GM13977 (cell line): ENCODE measurements around the gene ADGRA1.

ENCODE experiments used
- DNase-seq: peaks from one replicate; pipeline ENCODE4 v3.0.0; 2012; ENCODE audit warnings: low spot score
- in situ Hi-C: fragments of 300-500 bp; cut with MboI; formaldehyde crosslinking; loops from one replicate; pipeline ENCODE4 v1.12.0; 2022; ENCODE audit warnings: low sequenced_read_pairs, low pct_unique_long_range_greater_than_20kb, mixed read lengths, inconsistent platforms; ENCODE audit not compliant: unreplicated experiment
- TF ChIP-seq, protein P1 (sequence below): IDR thresholded peaks from 2 replicates; pipeline ENCODE4 v1.5.1; 2012; ENCODE audit warnings: mild to moderate bottlenecking, control low read depth; ENCODE audit not compliant: insufficient read depth; ENCODE audit errors: extremely low read depth, missing control alignments

Gene ADGRA1

DNA sequence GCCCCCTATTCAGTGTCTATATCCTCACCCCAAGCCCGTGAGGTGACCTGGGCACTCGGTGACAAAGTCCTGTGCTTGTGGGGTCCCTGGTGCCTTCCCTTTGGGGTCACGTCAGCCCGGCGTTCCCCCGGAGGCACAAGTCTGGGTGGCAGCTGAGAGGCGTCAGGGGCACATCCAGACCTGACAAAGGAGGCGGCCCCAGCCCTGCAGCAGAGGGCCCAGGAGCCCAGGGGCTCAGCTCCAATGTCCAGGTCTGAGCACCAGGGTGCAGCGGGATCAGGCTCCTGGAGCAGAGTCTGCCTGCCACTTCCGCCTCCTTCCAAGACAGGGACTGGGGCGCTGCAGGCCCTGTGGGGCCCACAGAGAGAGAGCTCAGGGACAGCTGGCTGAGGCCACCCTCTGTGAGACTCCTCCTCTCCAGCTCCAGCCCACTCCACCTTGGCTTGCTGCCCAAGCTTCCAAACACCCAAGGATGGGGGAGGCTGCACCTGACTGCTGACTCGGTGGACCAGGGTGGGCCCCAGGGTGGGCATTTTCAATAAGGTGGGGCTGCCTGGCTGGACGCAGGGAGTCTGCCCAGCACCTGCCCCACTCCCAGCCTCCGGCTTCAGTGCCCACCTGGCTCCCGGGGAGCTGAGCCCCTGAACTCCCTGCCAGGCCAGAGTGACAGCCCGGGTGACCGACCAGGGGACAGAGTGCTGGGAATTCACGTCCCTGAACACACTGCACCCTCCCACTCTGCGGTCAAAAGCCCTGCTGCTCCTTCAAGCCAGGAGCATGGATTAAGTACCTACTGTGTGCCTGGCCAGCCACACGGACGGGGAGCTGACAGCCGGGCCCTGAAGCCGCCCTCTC lies 71.3 kb downstream of the ADGRA1 start:
- DNase-seq = no peak
- in situ Hi-C loops = no loop called here

GRCh38 chr10:133159611-133159949 lies 71.9 kb downstream of the ADGRA1 start:
- in situ Hi-C loops = no loop called here
- DNase-seq = no peak
- TF ChIP-seq, protein P1, sequence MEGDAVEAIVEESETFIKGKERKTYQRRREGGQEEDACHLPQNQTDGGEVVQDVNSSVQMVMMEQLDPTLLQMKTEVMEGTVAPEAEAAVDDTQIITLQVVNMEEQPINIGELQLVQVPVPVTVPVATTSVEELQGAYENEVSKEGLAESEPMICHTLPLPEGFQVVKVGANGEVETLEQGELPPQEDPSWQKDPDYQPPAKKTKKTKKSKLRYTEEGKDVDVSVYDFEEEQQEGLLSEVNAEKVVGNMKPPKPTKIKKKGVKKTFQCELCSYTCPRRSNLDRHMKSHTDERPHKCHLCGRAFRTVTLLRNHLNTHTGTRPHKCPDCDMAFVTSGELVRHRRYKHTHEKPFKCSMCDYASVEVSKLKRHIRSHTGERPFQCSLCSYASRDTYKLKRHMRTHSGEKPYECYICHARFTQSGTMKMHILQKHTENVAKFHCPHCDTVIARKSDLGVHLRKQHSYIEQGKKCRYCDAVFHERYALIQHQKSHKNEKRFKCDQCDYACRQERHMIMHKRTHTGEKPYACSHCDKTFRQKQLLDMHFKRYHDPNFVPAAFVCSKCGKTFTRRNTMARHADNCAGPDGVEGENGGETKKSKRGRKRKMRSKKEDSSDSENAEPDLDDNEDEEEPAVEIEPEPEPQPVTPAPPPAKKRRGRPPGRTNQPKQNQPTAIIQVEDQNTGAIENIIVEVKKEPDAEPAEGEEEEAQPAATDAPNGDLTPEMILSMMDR = no peak

More for the DNA sequence above, 71.3 kb downstream of the ADGRA1 start:
- TF ChIP-seq, protein P1 = no peak

DNA sequence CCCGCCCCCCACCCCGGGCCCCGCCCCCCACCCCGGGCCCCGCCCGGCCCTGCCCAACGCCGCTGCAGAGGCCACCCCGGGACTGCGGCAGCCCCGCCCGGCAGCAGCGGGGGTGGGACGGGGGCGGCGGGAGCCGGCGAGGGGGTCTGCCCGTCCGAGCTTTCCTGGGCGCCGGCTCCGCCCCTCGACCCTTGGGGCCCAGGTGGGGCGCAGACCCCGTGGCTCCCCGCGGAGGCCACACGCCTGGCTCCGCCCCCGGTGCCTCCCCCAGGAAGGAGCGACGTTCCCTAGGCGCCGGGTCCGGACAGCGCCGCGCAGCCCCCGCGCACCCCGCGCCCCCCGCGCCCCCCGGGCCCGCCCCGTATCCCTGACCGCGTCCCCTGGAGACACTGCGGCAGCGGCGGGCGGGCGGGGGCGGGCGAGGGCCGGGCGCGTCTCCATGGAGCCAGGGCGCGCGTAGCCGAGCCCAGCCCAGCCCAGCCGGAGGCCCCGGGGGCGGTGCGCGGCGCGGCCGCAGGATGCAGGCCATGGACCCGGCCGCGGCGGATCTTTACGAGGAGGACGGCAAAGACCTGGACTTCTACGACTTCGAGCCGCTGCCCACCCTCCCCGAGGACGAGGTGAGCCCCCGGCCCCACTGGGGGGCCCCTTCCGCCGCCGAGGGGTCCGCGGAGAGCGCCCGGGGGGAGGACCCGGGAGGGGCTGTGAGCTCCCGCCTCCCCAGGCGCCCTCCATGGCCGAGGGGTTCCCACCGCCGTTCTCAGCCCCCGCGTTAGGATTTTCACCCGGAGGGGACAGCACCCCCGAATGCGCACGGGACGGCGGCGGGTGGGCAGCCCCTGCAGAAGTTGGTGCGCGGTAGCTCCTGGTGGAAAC lies 72.5 kb downstream of the ADGRA1 start, which contains the start of gene KNDC1:
KNDC1 (plus strand) TSS at position 270 of the 876 bp plus-strand sequence; CDS start at position 519, 249 bp downstream.
- in situ Hi-C loops = no loop called here
- peak; percentile 77 for DNase-seq
- TF ChIP-seq, protein P1 = no peak

DNA sequence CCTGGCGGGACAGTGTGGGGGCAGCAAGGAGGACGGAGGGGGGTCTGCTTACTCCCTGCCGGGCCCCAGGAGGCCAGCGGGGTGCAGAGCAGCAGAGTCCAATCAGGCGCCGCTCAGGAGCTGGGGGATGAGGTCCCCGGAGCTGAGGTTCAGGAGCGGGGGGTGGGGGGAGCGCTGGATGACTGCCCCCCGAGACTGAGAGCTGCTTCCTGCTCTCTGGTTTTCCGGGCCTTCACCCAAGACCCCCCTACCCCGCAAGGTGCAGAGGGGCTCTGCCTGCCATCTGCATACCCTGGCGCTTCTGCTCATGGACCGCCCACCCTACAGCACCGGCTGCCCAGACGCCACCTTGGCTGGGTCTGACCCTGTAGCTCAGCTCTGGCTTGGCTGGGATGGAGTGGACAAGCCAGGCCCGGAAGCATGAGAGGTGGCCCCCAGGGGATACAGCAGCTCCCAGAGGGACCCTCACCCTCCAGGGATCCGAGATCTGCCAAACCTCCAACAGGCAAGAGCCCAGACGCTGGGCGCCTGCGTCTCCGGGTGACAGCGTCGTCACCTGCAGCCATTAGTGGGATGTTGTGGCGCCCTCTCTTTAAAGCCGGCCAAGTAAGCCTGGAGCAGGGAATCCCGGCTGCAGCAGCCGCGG lies 73.2 kb downstream of the ADGRA1 start:
- DNase-seq = no peak
- in situ Hi-C loops = no loop called here
- TF ChIP-seq, protein P1 = no peak

- TF ChIP-seq, protein P1 = no peak
- in situ Hi-C loops = no loop called here
- DNase-seq = no peak
Observed at GRCh38 chr10:133161486-133162109, 73.9 kb downstream of the ADGRA1 start.
